Testis (tissue), 2 donors: ENCODE results near the gene KRT17.

ENCODE experiments used
- CTCF ChIP-seq, 3 experiments: fragments of 450-650 bp in 2 of 3; fragments of 200-600 bp in 1 of 3; sonication (generic) in 1 of 3; IDR thresholded peaks; one replicate each; pipeline ENCODE4 v1.5.1; 2016 to 2019; ENCODE audit warnings: antibody characterized with exemption in 3 of 3, mild to moderate bottlenecking in 2 of 3, moderate library complexity in 1 of 3
- POLR2A ChIP-seq: fragments of 450-650 bp; IDR thresholded peaks from one replicate; pipeline ENCODE4 v1.6.1; 2017; ENCODE audit warnings: antibody characterized with exemption, mild to moderate bottlenecking, moderate library complexity

- TF ChIP-seq CTCF (IDR thresholded peaks at IDR 0.05) (no peak), POLR2A (no peak)
Measured at GRCh38 chr17:41672153-41672552, 47.8 kb upstream of the KRT17 start.
